ENCODE measurements around the gene ATG4D. TPM values are rescaled to one million over a fixed set of nuclear protein-coding genes. Genes with fewer than 3 reads are reported as not detected.

ATG4D gene
- 9.9 and 14.3 TPM in 2 replicates for total RNA-seq

GRCh38 chr19:10543420-10544241, at the start of gene ATG4D:
Gene ATG4D (plus strand): TSS chr19:10543904. CDS start chr19:10544091, 187 bp downstream.

GRCh38 chr19:10503002-10503789, 40.5 kb upstream of the ATG4D start, which contains the start of gene KEAP1:
Gene KEAP1 (minus strand): TSS chr19:10503356. CDS start chr19:10500033, 3,323 bp downstream.

DNA sequence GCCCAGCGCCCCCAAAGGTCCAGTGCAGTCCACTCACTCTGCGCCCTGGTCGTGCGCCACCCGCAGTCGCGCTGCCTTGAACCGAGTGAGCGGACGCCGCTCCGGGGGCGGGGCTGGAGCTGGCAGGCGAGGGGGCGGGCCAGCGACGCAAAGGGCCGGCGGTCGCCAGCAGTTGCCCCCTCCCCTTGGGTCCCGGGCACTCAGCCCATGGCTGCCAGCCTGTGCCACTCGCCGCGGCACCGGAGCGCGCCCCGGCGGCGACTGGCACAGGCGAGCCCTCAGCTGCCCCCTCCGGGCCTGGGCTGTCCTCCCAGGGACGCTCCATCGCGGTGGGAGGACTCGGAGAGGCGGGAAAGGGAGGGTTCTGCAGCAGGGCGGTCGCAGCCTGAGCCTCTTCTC, 26.3 kb upstream of the ATG4D start, which contains the start of gene S1PR5:
S1PR5 (minus strand) TSS at position 87 of the 399 bp plus-strand sequence. CDS start 2,436 bp downstream, outside the sequence.

GRCh38 chr19:10565567-10566407, 22.1 kb downstream of the ATG4D start, which contains the start of gene KRI1:
Gene KRI1 (minus strand): TSS chr19:10566010. CDS start chr19:10565999, 11 bp downstream.

DNA sequence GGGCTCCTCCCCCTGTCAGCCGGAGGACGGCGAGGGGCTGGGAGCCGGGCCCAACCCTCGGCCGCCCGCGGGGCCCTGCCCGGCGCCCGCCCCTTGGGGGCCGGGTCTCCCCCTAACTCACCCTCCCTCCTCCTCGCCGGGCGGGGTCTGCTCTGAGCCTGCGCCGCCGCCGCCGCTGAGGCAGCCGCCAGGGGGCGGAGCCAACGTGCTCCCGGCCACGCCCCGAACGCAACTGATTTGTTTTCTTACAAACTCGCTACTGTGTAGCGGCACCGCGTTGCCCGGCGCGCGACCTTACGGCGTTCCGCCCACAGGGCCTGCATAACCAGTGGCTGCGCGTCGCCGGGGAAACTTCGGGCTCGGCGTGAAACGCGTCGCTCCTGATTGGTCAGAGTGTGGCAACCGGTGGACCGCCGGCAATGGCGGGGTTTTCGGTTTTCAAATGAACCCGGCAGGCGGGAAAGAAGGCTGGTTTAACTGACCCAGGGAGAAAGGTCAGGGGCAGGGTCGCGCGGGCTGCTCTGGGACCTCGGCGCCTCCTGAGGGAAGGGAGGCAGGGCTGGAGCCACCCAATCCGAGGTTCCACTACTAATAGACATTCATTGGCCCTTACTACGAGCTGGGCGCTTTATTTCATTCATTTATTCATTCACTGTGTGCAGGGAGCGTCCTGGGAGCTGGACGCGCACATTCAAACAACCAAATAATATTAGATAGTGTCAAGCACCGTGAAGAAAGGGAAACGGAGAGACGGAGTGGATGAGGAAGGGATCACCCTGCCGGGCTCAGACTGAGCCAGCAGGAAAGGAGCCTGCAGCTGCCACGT, 25.3 kb downstream of the ATG4D start, which contains the start of gene CDKN2D:
CDKN2D (minus strand) TSS at position 154 of the 826 bp plus-strand sequence. CDS start 326 bp downstream, outside the sequence.

DNA sequence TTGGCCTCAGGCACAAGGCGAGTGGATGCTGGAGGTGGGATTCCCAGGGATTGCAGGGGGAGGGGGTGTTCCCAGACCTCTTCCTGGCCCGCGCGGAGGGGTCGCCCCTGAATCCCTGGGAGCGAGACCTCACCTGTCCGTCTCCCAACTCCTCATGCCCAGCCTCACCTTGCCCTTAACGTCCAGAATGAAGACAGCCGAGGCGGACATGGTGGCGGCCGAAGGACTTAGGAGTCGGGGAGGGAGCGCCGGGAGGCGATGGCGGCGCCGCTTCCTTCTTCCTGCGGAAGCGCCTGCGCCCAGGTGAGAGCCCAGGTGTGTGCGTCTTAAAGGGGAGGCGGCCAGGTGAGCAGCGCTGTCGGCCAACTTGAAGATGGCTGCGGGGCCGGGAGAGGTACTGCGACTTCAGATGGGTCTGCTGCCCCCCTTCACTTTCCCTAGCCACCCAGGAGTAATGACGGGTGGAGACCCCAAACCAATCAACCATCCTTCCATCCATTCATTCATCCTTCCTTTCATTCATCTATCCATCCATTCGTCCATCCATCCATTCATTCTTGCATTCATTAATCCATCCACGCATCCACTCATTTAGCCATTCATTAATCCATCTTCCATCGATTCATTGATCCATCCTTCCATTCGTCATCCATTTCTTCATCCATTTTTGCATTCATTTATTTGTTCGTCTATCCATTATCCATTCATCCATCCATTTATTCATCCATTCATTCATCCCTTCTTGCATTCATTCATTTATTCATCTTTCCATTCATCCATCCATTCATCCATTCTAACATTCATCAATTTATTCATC, 43.5 kb downstream of the ATG4D start, which contains the start of gene AP1M2:
AP1M2 (minus strand) TSS at position 291 of the 817 bp plus-strand sequence; CDS start at position 210, 81 bp downstream.

Other genes starting within 250 kb of the ATG4D start
- 0.46 and 0.59 TPM in 2 replicates for gene ZGLP1, start 234.1 kb upstream of the ATG4D start, total RNA-seq
- 12.5 and 19.6 TPM in 2 replicates for gene FDX2, start 227.9 kb upstream of the ATG4D start, total RNA-seq
- 17.3 and 27.0 TPM in 2 replicates for gene RAVER1, start 210.4 kb upstream of the ATG4D start, total RNA-seq
- gene ICAM3, start 204.3 kb upstream of the ATG4D start, total RNA-seq, result 6.7 and 8.3 TPM in 2 replicates
- 82.5 and 86.6 TPM in 2 replicates for gene TYK2, start 163.3 kb upstream of the ATG4D start, total RNA-seq
- 119 and 153 TPM in 2 replicates for gene CDC37, start 140.4 kb upstream of the ATG4D start, total RNA-seq
- 9.7 and 10.0 TPM in 2 replicates for gene PDE4A, start 123.4 kb upstream of the ATG4D start, total RNA-seq
- 79.0 and 82.3 TPM in 2 replicates for gene KEAP1, start 40.5 kb upstream of the ATG4D start, total RNA-seq
- gene S1PR5, start 26.5 kb upstream of the ATG4D start, total RNA-seq, result 1.7 and 4.8 TPM in 2 replicates
- gene KRI1, start 22.1 kb downstream of the ATG4D start, total RNA-seq, result 8.0 and 10.7 TPM in 2 replicates
- gene CDKN2D, start 25.1 kb downstream of the ATG4D start, total RNA-seq, result 9.8 and 11.6 TPM in 2 replicates
- 0.13 TPM in 1 of 2 replicates, not detected in the other for gene AP1M2, start 43.4 kb downstream of the ATG4D start, total RNA-seq
- 97.8 and 132 TPM in 2 replicates for gene SLC44A2, start 81.6 kb downstream of the ATG4D start, total RNA-seq
- 94.9 and 121 TPM in 2 replicates for gene ILF3, start 110.4 kb downstream of the ATG4D start, total RNA-seq
- 21.7 and 29.0 TPM in 2 replicates for gene QTRT1, start 157.5 kb downstream of the ATG4D start, total RNA-seq
- gene DNM2, start 174.2 kb downstream of the ATG4D start, total RNA-seq, result 104 and 122 TPM in 2 replicates